ENCODE results near the gene ADGRG6.

ADGRG6 gene

GRCh38 chr6:142276256-142276655, 25.6 kb upstream of the ADGRG6 start:
- no peak overlapping the region for H3K4me3 ChIP-seq (ENCODE audit: low read length, poor library complexity, severe bottlenecking)
- H3K36me3 ChIP-seq (ENCODE audit: insufficient read depth, low read length): no peaks in the 10 kb centered on the region
- no peak overlapping the region for H3K9ac ChIP-seq (ENCODE audit: low read depth, low read length, poor library complexity, severe bottlenecking)
- no peak overlapping the region for H3K4me2 ChIP-seq (ENCODE audit: low read depth, low read length, poor library complexity, severe bottlenecking)
- H4K20me1 ChIP-seq (ENCODE audit: insufficient read depth, low read length, poor library complexity, severe bottlenecking): no peaks in the 10 kb centered on the region
- no peaks in the 10 kb centered on the region for H3F3A ChIP-seq (ENCODE audit: low read depth)
- no peak overlapping the region for H2AFZ ChIP-seq (ENCODE audit: low read length)
- no peaks in the 10 kb centered on the region for H3K27me3 ChIP-seq (ENCODE audit: insufficient read depth, low read length, poor library complexity, severe bottlenecking)
- H3K9me2 ChIP-seq (replicated peaks; ENCODE audit: low read depth, low read length): no peaks in the 10 kb centered on the region
- H3K79me2 ChIP-seq (ENCODE audit: insufficient read depth, low read length): no peaks in the 10 kb centered on the region
- H3K9me3 ChIP-seq (ENCODE audit: insufficient read depth, low read depth, low read length): no peaks in the 10 kb centered on the region
- TF ChIP-seq CTCF (conservative IDR thresholded peaks at IDR 0.05; ENCODE audit: low read length) (no peak), EZH2phosphoT487 (IDR thresholded peaks at IDR 0.05; ENCODE audit: borderline replicate concordance) (no peak)
- H3K4me1 ChIP-seq (ENCODE audit: insufficient read depth, low read length, poor library complexity, severe bottlenecking): no peaks in the 10 kb centered on the region

- no peaks in the 10 kb centered on the region for H3K79me2 ChIP-seq (ENCODE audit: insufficient read depth, low read length)
- H4K20me1 ChIP-seq (ENCODE audit: insufficient read depth, low read length, poor library complexity, severe bottlenecking): no peaks in the 10 kb centered on the region
- no peak for TF ChIP-seq CTCF (conservative IDR thresholded peaks at IDR 0.05; ENCODE audit: low read length)
- no peak for TF ChIP-seq EZH2phosphoT487 (IDR thresholded peaks at IDR 0.05; ENCODE audit: borderline replicate concordance)
- no peaks in the 10 kb centered on the region for H3K9me3 ChIP-seq (ENCODE audit: insufficient read depth, low read depth, low read length)
- no peak overlapping the region for H3K4me3 ChIP-seq (ENCODE audit: low read length, poor library complexity, severe bottlenecking)
- H2AFZ ChIP-seq (ENCODE audit: low read length): no peak overlapping the region
- no peaks in the 10 kb centered on the region for H3K9me2 ChIP-seq (replicated peaks; ENCODE audit: low read depth, low read length)
- no peak overlapping the region for H3K4me2 ChIP-seq (ENCODE audit: low read depth, low read length, poor library complexity, severe bottlenecking)
- H3F3A ChIP-seq (ENCODE audit: low read depth): no peaks in the 10 kb centered on the region
- no peaks in the 10 kb centered on the region for H3K4me1 ChIP-seq (ENCODE audit: insufficient read depth, low read length, poor library complexity, severe bottlenecking)
- H3K36me3 ChIP-seq (ENCODE audit: insufficient read depth, low read length): no peaks in the 10 kb centered on the region
- no peak overlapping the region for H3K9ac ChIP-seq (ENCODE audit: low read depth, low read length, poor library complexity, severe bottlenecking)
- H3K27me3 ChIP-seq (ENCODE audit: insufficient read depth, low read length, poor library complexity, severe bottlenecking): no peaks in the 10 kb centered on the region
These were observed 22.2 kb upstream of the ADGRG6 start for GRCh38 chr6:142279350-142280180.

GRCh38 chr6:142280265-142280664, 21.5 kb upstream of the ADGRG6 start:
- Histone ChIP-seq H3F3A (ENCODE audit: low read depth) (no peaks in the 10 kb centered on the region), H3K9ac (ENCODE audit: low read depth, low read length, poor library complexity, severe bottlenecking) (no peak overlapping the region), H4K20me1 (ENCODE audit: insufficient read depth, low read length, poor library complexity, severe bottlenecking) (no peaks in the 10 kb centered on the region), H3K4me3 (ENCODE audit: low read length, poor library complexity, severe bottlenecking) (no peak overlapping the region), H3K4me1 (ENCODE audit: insufficient read depth, low read length, poor library complexity, severe bottlenecking) (no peaks in the 10 kb centered on the region), H3K4me2 (ENCODE audit: low read depth, low read length, poor library complexity, severe bottlenecking) (no peak overlapping the region), H3K9me3 (ENCODE audit: insufficient read depth, low read depth, low read length) (no peaks in the 10 kb centered on the region), H2AFZ (ENCODE audit: low read length) (no peak overlapping the region), H3K9me2 (replicated peaks; ENCODE audit: low read depth, low read length) (no peaks in the 10 kb centered on the region), H3K36me3 (ENCODE audit: insufficient read depth, low read length) (no peaks in the 10 kb centered on the region), H3K27me3 (ENCODE audit: insufficient read depth, low read length, poor library complexity, severe bottlenecking) (no peaks in the 10 kb centered on the region), H3K79me2 (ENCODE audit: insufficient read depth, low read length) (no peaks in the 10 kb centered on the region)
- no peak for TF ChIP-seq EZH2phosphoT487 (IDR thresholded peaks at IDR 0.05; ENCODE audit: borderline replicate concordance)
- TF ChIP-seq CTCF (conservative IDR thresholded peaks at IDR 0.05; ENCODE audit: low read length): no peak
